ENCODE data around the gene ARL6IP4. TPM values are rescaled to one million over a fixed set of nuclear protein-coding genes. Genes with fewer than 3 reads are reported as not detected.
"Not testable (repeated sequence)": the region's sequence is repeated elsewhere in the genome, so short reads cannot be mapped to it uniquely, and the experiment has no call there.

The ARL6IP4 gene
- total RNA-seq, 1 experiment from 2014 or later = 132 TPM

GRCh38 chr12:122939125-122939524, 41.4 kb upstream of the ARL6IP4 start:
- Histone ChIP-seq H2AFZ (ENCODE audit: low read length) (no peak overlapping the region), H3K4me1 (ENCODE audit: insufficient read depth, low read length) (no peaks in the 10 kb centered on the region), H3K27me3 (ENCODE audit: insufficient read depth, low read length) (no peaks in the 10 kb centered on the region), H2BK5ac (ENCODE audit: insufficient read length, low read length) (no peak overlapping the region), H4K8ac (replicated peaks; ENCODE audit: insufficient read length, low read depth, low read length) (no peak overlapping the region), H4K91ac (ENCODE audit: insufficient read length, low read depth, low read length) (no peak overlapping the region), H3K9me3 (ENCODE audit: control insufficient read depth, low read depth, low read length) (no peaks in the 10 kb centered on the region), H2BK120ac (ENCODE audit: low read depth, low read length, poor library complexity, severe bottlenecking) (no peak overlapping the region), H3K23ac (ENCODE audit: insufficient read length, low read depth, low read length) (no peak overlapping the region), H3K14ac (ENCODE audit: insufficient read depth, low read length) (no peak overlapping the region), H3K56ac (ENCODE audit: insufficient read length, low read depth, low read length) (no peak overlapping the region), H3K9ac (ENCODE audit: extremely low read depth, insufficient read length, low read length) (no peak overlapping the region), H4K5ac (ENCODE audit: insufficient read length, low read depth, low read length) (no peak overlapping the region), H3K79me2 (ENCODE audit: insufficient read depth, low read length) (no peaks in the 10 kb centered on the region), H3K23me2 (ENCODE audit: insufficient read length, low read depth, low read length, poor library complexity, severe bottlenecking) (no peaks in the 10 kb centered on the region), H2AK5ac (ENCODE audit: insufficient read length, low read length) (no peak overlapping the region), H2BK15ac (ENCODE audit: low read depth, low read length) (no peak overlapping the region), H4K20me1 (ENCODE audit: control insufficient read depth, insufficient read depth, insufficient read length) (no peaks in the 10 kb centered on the region), H3K27ac (ENCODE audit: insufficient read length, low read depth, low read length) (no peak overlapping the region), H3K4ac (ENCODE audit: low read depth, low read length) (no peak overlapping the region), H3T11ph (ENCODE audit: low read length) (no peak overlapping the region), H2BK20ac (ENCODE audit: low read depth, low read length, poor library complexity, severe bottlenecking) (no peak overlapping the region), H2BK12ac (ENCODE audit: insufficient read length, low read depth, low read length) (no peak overlapping the region), H3K18ac (ENCODE audit: insufficient read length, low read depth, low read length) (no peak overlapping the region), H3K4me2 (ENCODE audit: insufficient read depth, insufficient read length, low read length) (no peak overlapping the region), H3K79me1 (ENCODE audit: insufficient read depth, low read depth, low read length, poor library complexity, severe bottlenecking) (no peaks in the 10 kb centered on the region)
- TF ChIP-seq, protein P1, sequence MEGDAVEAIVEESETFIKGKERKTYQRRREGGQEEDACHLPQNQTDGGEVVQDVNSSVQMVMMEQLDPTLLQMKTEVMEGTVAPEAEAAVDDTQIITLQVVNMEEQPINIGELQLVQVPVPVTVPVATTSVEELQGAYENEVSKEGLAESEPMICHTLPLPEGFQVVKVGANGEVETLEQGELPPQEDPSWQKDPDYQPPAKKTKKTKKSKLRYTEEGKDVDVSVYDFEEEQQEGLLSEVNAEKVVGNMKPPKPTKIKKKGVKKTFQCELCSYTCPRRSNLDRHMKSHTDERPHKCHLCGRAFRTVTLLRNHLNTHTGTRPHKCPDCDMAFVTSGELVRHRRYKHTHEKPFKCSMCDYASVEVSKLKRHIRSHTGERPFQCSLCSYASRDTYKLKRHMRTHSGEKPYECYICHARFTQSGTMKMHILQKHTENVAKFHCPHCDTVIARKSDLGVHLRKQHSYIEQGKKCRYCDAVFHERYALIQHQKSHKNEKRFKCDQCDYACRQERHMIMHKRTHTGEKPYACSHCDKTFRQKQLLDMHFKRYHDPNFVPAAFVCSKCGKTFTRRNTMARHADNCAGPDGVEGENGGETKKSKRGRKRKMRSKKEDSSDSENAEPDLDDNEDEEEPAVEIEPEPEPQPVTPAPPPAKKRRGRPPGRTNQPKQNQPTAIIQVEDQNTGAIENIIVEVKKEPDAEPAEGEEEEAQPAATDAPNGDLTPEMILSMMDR (conservative IDR thresholded peaks at IDR 0.05) = no peak
- DNase-seq = no peak
- Mint-ChIP-seq H3K36me3 (ENCODE audit: insufficient read depth in 1 of 3, low read depth in 3 of 3) (no peaks in the 10 kb centered on the region), H3K27ac (no peak overlapping the region), H3K4me3 (no peak overlapping the region), H3K4me1 (peaks cover 0 to 6% of the 10 kb centered on the region in 2 experiments; a peak in 2 of 4 replicates), H3K27me3 (ENCODE audit: low read depth) (peaks cover 26% of the 10 kb centered on the region), H3K9me3 (no peaks in the 10 kb centered on the region)
- no CpG with 5 or more reads among the region's 4 CpGs for WGBS (ENCODE audit: extremely low coverage, insufficient read length, low lambda C conversion rate)

DNA sequence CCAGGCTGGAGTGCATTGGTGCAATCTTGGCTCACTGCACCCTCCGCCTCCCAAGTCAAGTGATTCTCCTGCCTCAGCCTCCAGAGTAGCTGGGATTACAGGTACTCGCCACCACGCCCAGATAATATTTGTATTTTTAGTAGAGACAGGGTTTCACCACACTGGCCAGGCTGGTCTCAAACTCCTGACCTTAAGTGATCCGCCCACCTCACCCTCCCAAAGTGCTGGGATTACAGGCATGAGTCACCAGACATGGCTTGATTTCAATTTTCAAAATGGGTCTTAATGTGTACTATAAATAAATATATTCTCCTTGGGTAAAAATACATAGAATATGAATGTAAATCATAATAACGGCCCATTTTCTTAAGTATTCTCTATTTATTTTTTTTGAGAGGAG, 39.1 kb upstream of the ARL6IP4 start:
- not testable (repeated sequence) for H2AFZ ChIP-seq (ENCODE audit: low read length); H2BK20ac ChIP-seq (ENCODE audit: low read depth, low read length, poor library complexity, severe bottlenecking); H3K9ac ChIP-seq (ENCODE audit: extremely low read depth, insufficient read length, low read length); H4K5ac ChIP-seq (ENCODE audit: insufficient read length, low read depth, low read length); H3K4me3 Mint-ChIP-seq; H4K20me1 ChIP-seq (ENCODE audit: control insufficient read depth, insufficient read depth, insufficient read length); H3K56ac ChIP-seq (ENCODE audit: insufficient read length, low read depth, low read length); H3K27ac Mint-ChIP-seq; H3K27ac ChIP-seq (ENCODE audit: insufficient read length, low read depth, low read length); H2BK120ac ChIP-seq (ENCODE audit: low read depth, low read length, poor library complexity, severe bottlenecking); DNase-seq; H3T11ph ChIP-seq (ENCODE audit: low read length); H3K9me3 ChIP-seq (ENCODE audit: control insufficient read depth, low read depth, low read length); H3K18ac ChIP-seq (ENCODE audit: insufficient read length, low read depth, low read length); H4K8ac ChIP-seq (replicated peaks; ENCODE audit: insufficient read length, low read depth, low read length); H2BK15ac ChIP-seq (ENCODE audit: low read depth, low read length); H3K23me2 ChIP-seq (ENCODE audit: insufficient read length, low read depth, low read length, poor library complexity, severe bottlenecking); H2AK5ac ChIP-seq (ENCODE audit: insufficient read length, low read length); H2BK12ac ChIP-seq (ENCODE audit: insufficient read length, low read depth, low read length); H2BK5ac ChIP-seq (ENCODE audit: insufficient read length, low read length); H3K27me3 ChIP-seq (ENCODE audit: insufficient read depth, low read length); H3K4me1 Mint-ChIP-seq; H3K23ac ChIP-seq (ENCODE audit: insufficient read length, low read depth, low read length); H3K79me1 ChIP-seq (ENCODE audit: insufficient read depth, low read depth, low read length, poor library complexity, severe bottlenecking); H3K4me2 ChIP-seq (ENCODE audit: insufficient read depth, insufficient read length, low read length); H3K36me3 Mint-ChIP-seq (ENCODE audit: insufficient read depth in 1 of 3, low read depth in 3 of 3); H3K14ac ChIP-seq (ENCODE audit: insufficient read depth, low read length); H3K79me2 ChIP-seq (ENCODE audit: insufficient read depth, low read length); H3K9me3 Mint-ChIP-seq; H3K4me1 ChIP-seq (ENCODE audit: insufficient read depth, low read length); H4K91ac ChIP-seq (ENCODE audit: insufficient read length, low read depth, low read length); H3K4ac ChIP-seq (ENCODE audit: low read depth, low read length)
- WGBS (ENCODE audit: extremely low coverage, insufficient read length, low lambda C conversion rate) = no CpG with 5 or more reads among the region's 5 CpGs
- H3K27me3 Mint-ChIP-seq (ENCODE audit: low read depth) = peaks cover 45% of the 10 kb centered on the region
